HepG2 (cell line): Measurements from ENCODE around the gene KCNT2. TPM values are rescaled to one million over a fixed set of nuclear protein-coding genes. Genes with fewer than 3 reads are reported as not detected.

Experiments
- ATAC-seq: fragments of 200-7000 bp; cut with Tn5 transposase; 3 replicates; pipeline ENCODE4 v1.9.1; 2020; ENCODE audit warnings: mild to moderate bottlenecking, moderate library complexity
- BruUV-seq: library from RNA; stranded (reverse); fragments of 400-500 nt; replicated peaks from 2 replicates; lab custom pipeline; 2021; lab: Mats Ljungman, UMichigan
- CTCF ChIA-PET: fragments of 300-600 bp; formaldehyde crosslinking; extraction: SDS; loops from one replicate; lab custom pipeline; 2021; ENCODE audit warnings: low total read pairs, inconsistent platforms, low intra/inter-chr PET ratio; lab: Yijun Ruan, JAX
- POLR2A ChIA-PET: fragments of 350-600 bp; sonication (Branson Sonifier 250); formaldehyde crosslinking; loops from one replicate; lab custom pipeline; 2020; ENCODE audit warnings: antibody characterized with exemption, inconsistent platforms; lab: Yijun Ruan, JAX
- DNase-seq: peaks from one replicate; pipeline ENCODE4 v3.0.0-alpha.2; 2015; ENCODE audit warnings: low spot score
- FAIRE-seq: peaks from 3 replicates; lab custom pipeline; 2011; peaks lifted over from hg19 to GRCh38; lab: Jason Lieb, UNC
- H2AFZ ChIP-seq: one replicate; pipeline ENCODE4 v1.6.1; 2011; ENCODE audit warnings: low read length, inconsistent platforms
- H3K27ac ChIP-seq: fragments of 300-600 bp; 3 replicates; pipeline ENCODE4 v1.8.0; 2011; ENCODE audit warnings: mixed run types, mild to moderate bottlenecking, mixed read lengths, low read length, inconsistent platforms; ENCODE audit not compliant: insufficient read depth; ENCODE audit errors: extremely low read length
- H3K27me3 ChIP-seq, 2 experiments: fragments of 200-600 bp in 1 of 2; 2 replicates in 1 of 2; 3 replicates in 1 of 2; pipeline versions ENCODE4 v1.6.0 to v1.8.0; 2011; ENCODE audit warnings: low read length in 2 of 2, mild to moderate bottlenecking in 2 of 2, moderate library complexity in 2 of 2, inconsistent platforms in 1 of 2; ENCODE audit not compliant: insufficient read depth in 2 of 2, control insufficient read depth in 1 of 2
- H3K36me3 ChIP-seq, 2 experiments: fragments of 200-600 bp in 1 of 2; replicated peaks in 1 of 2; 2 replicates in 1 of 2; 3 replicates in 1 of 2; pipeline versions ENCODE4 v1.5.1 to v1.8.0; 2011; ENCODE audit warnings: low read length in 2 of 2, inconsistent platforms in 1 of 2; ENCODE audit not compliant: insufficient read depth in 2 of 2, control insufficient read depth in 1 of 2
- H3K4me1 ChIP-seq: 2 replicates; pipeline ENCODE4 v1.5.1; 2012; ENCODE audit warnings: low read length, inconsistent platforms; ENCODE audit not compliant: insufficient read depth
- H3K4me2 ChIP-seq: 2 replicates; pipeline ENCODE4 v1.6.0; 2011; ENCODE audit warnings: low read depth, low read length, inconsistent platforms
- H3K4me3 ChIP-seq, 3 experiments: fragments of 200-600 bp in 1 of 3; sonication (generic), shearing (Covaris generic) in 1 of 3; replicated peaks in 1 of 3; 2 replicates each; pipeline ENCODE4 v1.5.1; 2011 to 2016; ENCODE audit warnings: low read length in 3 of 3, inconsistent platforms in 2 of 3, low read depth in 2 of 3, mild to moderate bottlenecking in 2 of 3, control low read depth in 1 of 3, mixed read lengths in 1 of 3; ENCODE audit not compliant: insufficient read depth in 1 of 3
- H3K79me2 ChIP-seq: one replicate; pipeline ENCODE4 v1.6.1; 2011; ENCODE audit warnings: low read length, inconsistent platforms; ENCODE audit not compliant: insufficient read depth
- H3K9ac ChIP-seq: 2 replicates; pipeline ENCODE4 v1.6.0; 2011; ENCODE audit warnings: mild to moderate bottlenecking, low read depth, low read length, inconsistent platforms; ENCODE audit not compliant: insufficient read depth
- H3K9me3 ChIP-seq: 2 replicates; pipeline ENCODE4 v1.5.1; 2012; ENCODE audit warnings: mild to moderate bottlenecking, low read length
- H4K20me1 ChIP-seq: 2 replicates; pipeline ENCODE4 v1.6.0; 2011; ENCODE audit warnings: inconsistent platforms, mild to moderate bottlenecking, low read length, moderate library complexity; ENCODE audit not compliant: insufficient read depth
- CTCF ChIP-seq: sonication (generic); formaldehyde crosslinking; IDR thresholded peaks from 2 replicates; pipeline ENCODE4 v1.5.0; 2020; ENCODE audit warnings: mild to moderate bottlenecking, missing genetic modification reagents, moderate library complexity
- FOXJ3 ChIP-seq: sonication (generic); formaldehyde crosslinking; IDR thresholded peaks from 2 replicates; pipeline ENCODE4 v1.4.0; 2020; ENCODE audit warnings: missing genetic modification reagents, mild to moderate bottlenecking, borderline replicate concordance
- KDM6A ChIP-seq: IDR thresholded peaks from 2 replicates; pipeline ENCODE4 v1.6.1; 2016; ENCODE audit warnings: low read depth
- RORA ChIP-seq: sonication (generic); formaldehyde crosslinking; IDR thresholded peaks from 2 replicates; pipeline ENCODE4 v1.5.0; 2020; ENCODE audit warnings: mild to moderate bottlenecking, missing genetic modification reagents, moderate library complexity
- STAG1 ChIP-seq: sonication (generic); formaldehyde crosslinking; IDR thresholded peaks from 2 replicates; pipeline ENCODE4 v1.4.0; 2020; ENCODE audit warnings: missing genetic modification reagents
- ZBTB10 ChIP-seq: sonication (generic); formaldehyde crosslinking; IDR thresholded peaks from 2 replicates; pipeline ENCODE4 v1.4.0; 2020; ENCODE audit warnings: missing genetic modification reagents, borderline replicate concordance
- ZGPAT ChIP-seq: IDR thresholded peaks from 2 replicates; pipeline ENCODE4 v1.6.1; 2016; ENCODE audit warnings: mild to moderate bottlenecking
- ZMYM2 ChIP-seq: sonication (generic); formaldehyde crosslinking; IDR thresholded peaks from 2 replicates; pipeline ENCODE4 v1.8.0; 2022; ENCODE audit warnings: mild to moderate bottlenecking, missing genetic modification reagents
- ZNF17 ChIP-seq: sonication (generic); formaldehyde crosslinking; IDR thresholded peaks from 2 replicates; pipeline ENCODE4 v1.5.0; 2020; ENCODE audit warnings: mild to moderate bottlenecking, missing genetic modification reagents
- ZNF235 ChIP-seq: sonication (generic); formaldehyde crosslinking; IDR thresholded peaks from 2 replicates; pipeline ENCODE4 v1.8.1; 2023; ENCODE audit warnings: mild to moderate bottlenecking, missing genetic modification reagents, borderline replicate concordance
- ZNF251 ChIP-seq: sonication (generic); formaldehyde crosslinking; IDR thresholded peaks from 2 replicates; pipeline ENCODE4 v1.9.0; 2021; ENCODE audit warnings: mild to moderate bottlenecking, missing genetic modification reagents
- ZNF552 ChIP-seq: sonication (generic); formaldehyde crosslinking; IDR thresholded peaks from 2 replicates; pipeline ENCODE4 v1.9.0; 2022; ENCODE audit warnings: missing genetic modification reagents, mild to moderate bottlenecking, borderline replicate concordance
- ZNF598 ChIP-seq: sonication (generic); formaldehyde crosslinking; IDR thresholded peaks from 2 replicates; pipeline ENCODE4 v1.5.1; 2020; ENCODE audit warnings: mild to moderate bottlenecking, missing genetic modification reagents, borderline replicate concordance
- ZNF678 ChIP-seq: sonication (generic); formaldehyde crosslinking; IDR thresholded peaks from 2 replicates; pipeline ENCODE4 v1.4.0; 2020; ENCODE audit warnings: mild to moderate bottlenecking, missing genetic modification reagents
- WGBS: methylation state at CpG from one replicate; pipeline ENCODE4 v1.1.6; 2017; ENCODE audit warnings: low lambda C conversion rate; 5-methylcytosine and 5-hydroxymethylcytosine counted together
- in situ Hi-C: cut with HindIII; loops from 2 replicates; pipeline ENCODE4 v1.10.0; 2017; ENCODE audit warnings: low pct_unique_long_range_greater_than_20kb; ENCODE audit not compliant: extremely low pct_ligation_motif_present
- intact Hi-C: fragments of 100-400 bp; cut with micrococcal nuclease; formaldehyde crosslinking; loops from one replicate; pipeline ENCODE4 v1.10.0; 2022; ENCODE audit not compliant: unreplicated experiment
- polyA plus RNA-seq, 8 experiments: library from polyadenylated mRNA; depleted of rRNA in 3 of 8; stranded (reverse) in 7 of 8; unstranded in 1 of 8; fragments of >200 nt; fragmentation: Illumina TruSeq in 4 of 8; extraction: Trizol in 4 of 8; gene quantifications; 2 replicates each; pipeline versions ENCODE4 v1.2.1 to v1.2.3, GENCODE V29; 2011 to 2016; ENCODE audit warnings: low read depth in 4 of 8, missing spikeins in 1 of 8, mixed read lengths in 1 of 8; ENCODE audit not compliant: insufficient read depth in 1 of 8
- total RNA-seq, 5 experiments: library from RNA; depleted of rRNA; stranded (reverse); fragments of >200 nt; fragmentation: Illumina TruSeq; extraction: Trizol; gene quantifications; 2 replicates each; pipeline ENCODE4 v1.2.3, GENCODE V29; 2016; ENCODE audit warnings: low read depth in 1 of 5

KCNT2 gene
- total and polyA plus RNA-seq, 2 of the 13 experiments (the other 11 are each of a cell fraction or from before 2014, with no cell fraction given): not detected

- TF ChIP-seq ZBTB10 (CRISPR knock-in tag) (no peak), KDM6A (CRISPR knock-in tag) (no peak), ZNF598 (no peak)
Observed at GRCh38 chr1:196312739-196313138, 295.5 kb downstream of the KCNT2 start (continued).

GRCh38 chr1:196309386-196309785, 298.9 kb downstream of the KCNT2 start:
- DNase-seq: peak; percentile 3
- FAIRE-seq: no peak
- Histone ChIP-seq H2AFZ (no peak overlapping the region), H3K9me3 (no peaks in the 10 kb centered on the region), H4K20me1 (no peaks in the 10 kb centered on the region), H3K36me3 (no peaks in the 10 kb centered on the region), H3K9ac (no peak overlapping the region), H3K4me3 (no peak overlapping the region), H3K4me2 (no peak overlapping the region), H3K27ac (no peak overlapping the region), H3K27me3 (no peaks in the 10 kb centered on the region), H3K79me2 (no peaks in the 10 kb centered on the region), H3K4me1 (no peaks in the 10 kb centered on the region)
- no TSS peak for BruUV-seq
- in situ Hi-C loops: loop anchor here (25.0 kb wide), 1 partner anchor 172 kb away; no protein-coding TSS in a partner anchor
- ChIA-PET POLR2A (no interaction called here), CTCF (no interaction called here)
- WGBS: 11% methylated on average over 1 of the region's 1 CpG
- ATAC-seq: no peak
- intact Hi-C loops: loop anchor here (1.0 kb wide), 1 partner anchor 161 kb away; no protein-coding TSS in a partner anchor
- TF ChIP-seq ZNF552 (CRISPR knock-in tag) (no peak), ZNF17 (CRISPR knock-in tag) (no peak), FOXJ3 (CRISPR knock-in tag) (no peak), ZGPAT (no peak), RORA (CRISPR knock-in tag) (no peak), ZNF251 (CRISPR knock-in tag) (no peak), CTCF (peak; percentile 31; the same call in 1 of the 2 replicates), STAG1 (CRISPR knock-in tag) (peak; percentile 60), ZNF678 (no peak), ZMYM2 (CRISPR knock-in tag) (no peak), ZNF235 (CRISPR knock-in tag) (no peak)
